Measurements from ENCODE around the gene PDE4D.

DNA sequence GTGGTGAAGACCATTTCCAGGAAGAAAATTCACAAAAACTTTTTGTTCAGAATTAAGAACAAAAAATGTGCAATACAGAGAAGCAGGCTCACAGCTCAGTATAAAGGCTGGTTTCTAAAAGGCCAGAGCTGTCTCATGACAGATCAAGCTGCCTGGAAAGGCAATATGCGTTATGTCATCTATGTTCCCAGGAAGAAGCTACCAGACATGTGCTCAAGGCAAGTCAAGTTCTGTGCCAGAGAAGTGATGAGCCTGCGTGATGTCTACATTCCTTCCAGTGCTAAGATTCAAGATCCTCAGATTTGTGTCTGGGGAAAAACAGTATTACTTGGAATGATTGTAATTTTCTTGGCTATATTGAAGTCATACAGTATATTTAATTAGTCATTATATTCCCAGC is 104.3 kb downstream of the PDE4D start:
- no peak for TF ChIP-seq POLR2A (IDR thresholded peaks at IDR 0.05; ENCODE audit: low read depth, low read length)
- no peak for TF ChIP-seq POLR2AphosphoS5 (IDR thresholded peaks at IDR 0.05; ENCODE audit: low read depth, low read length)
